Activated CD4-positive, CD25-positive, alpha-beta regulatory T cell treated with anti-CD3 and anti-CD28 coated beads, Interleukin-2, amount 50 U/mL, for 16 hours (primary cell): ENCODE results near the gene PTPRM.

Source experiments
- DNase-seq: peaks from one replicate; pipeline ENCODE4 v3.0.0-alpha.2; 2020; ENCODE audit warnings: low read depth, low spot score

PTPRM gene

DNA sequence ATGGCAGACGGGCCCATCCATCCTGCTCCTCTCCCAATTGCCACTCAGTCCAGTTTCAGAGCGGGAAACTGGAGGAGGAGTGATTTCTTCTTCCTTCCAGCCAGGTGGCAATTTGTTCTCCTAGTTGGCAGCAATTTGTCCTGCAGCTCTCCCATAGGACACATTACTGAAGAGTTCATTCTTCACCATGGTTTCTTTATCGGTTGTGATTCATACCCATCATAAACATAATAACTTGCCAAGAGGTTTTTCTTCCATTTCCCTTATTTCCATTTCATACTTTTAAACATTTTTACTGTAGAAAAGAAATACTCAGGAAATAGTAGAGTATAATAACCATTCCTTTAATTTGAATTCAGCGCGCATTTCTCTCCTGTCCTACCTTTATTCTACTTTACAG is 664.2 kb downstream of the PTPRM start:
- no peak for DNase-seq

- no peak for DNase-seq
Observed at GRCh38 chr18:8232791-8233190, 665.7 kb downstream of the PTPRM start.

DNA sequence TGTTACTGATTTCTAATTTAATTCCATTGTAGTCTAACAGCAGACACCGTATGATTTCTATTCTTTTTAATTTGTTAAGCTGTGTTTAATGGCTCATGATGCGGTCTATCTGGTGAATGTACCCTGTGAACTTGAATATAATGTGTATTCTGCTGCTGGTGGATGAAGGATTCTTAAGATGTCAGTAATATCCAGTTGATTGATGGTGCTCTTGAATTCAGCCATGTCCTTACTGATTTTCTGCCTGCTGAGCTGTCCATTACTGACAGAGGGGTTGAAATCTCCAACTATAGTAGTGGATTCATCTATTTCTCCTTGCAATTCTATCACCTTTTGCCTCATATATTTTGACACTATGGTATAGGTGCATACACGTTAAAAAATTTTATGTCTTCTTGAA is 668.8 kb downstream of the PTPRM start:
- no peak for DNase-seq

DNA sequence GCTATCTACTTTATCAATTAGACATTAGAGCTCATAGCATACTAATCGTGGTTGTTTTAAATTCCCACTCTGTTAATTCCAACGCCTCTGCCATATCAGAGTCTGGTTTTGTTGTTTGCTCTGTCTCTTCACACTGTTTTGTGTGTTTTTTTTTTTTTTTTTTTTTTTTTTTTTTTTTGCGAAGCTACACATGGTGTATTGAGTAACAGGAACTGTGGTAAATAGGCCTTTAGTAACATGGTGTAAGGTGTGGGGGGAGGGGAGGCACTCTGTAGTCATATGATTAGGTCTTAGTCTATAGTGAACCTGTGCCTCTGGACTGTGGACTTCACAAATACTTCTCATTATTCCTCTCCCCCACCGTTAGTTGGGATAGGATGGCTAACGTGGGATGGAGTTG is 671.4 kb downstream of the PTPRM start:
- DNase-seq = no peak

DNA sequence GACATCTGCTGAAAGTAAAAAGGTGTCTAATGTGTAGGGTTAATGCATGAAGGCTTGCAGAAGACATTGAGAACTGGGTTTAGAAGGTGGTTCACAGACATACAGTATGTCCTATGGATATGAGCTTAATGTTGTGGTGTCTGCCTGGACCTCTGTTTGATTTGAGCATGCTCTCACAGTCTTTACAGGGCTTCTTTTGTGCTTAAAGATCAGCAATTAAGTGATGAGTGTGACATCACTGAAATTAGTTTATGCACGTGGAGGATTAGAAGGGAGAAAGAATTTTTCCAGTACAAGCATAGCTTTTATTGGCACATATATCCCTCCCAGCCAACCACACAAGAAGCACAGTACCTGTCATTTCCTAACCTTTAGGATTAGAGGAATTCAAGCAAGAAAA is 674.6 kb downstream of the PTPRM start:
- DNase-seq = no peak

DNA sequence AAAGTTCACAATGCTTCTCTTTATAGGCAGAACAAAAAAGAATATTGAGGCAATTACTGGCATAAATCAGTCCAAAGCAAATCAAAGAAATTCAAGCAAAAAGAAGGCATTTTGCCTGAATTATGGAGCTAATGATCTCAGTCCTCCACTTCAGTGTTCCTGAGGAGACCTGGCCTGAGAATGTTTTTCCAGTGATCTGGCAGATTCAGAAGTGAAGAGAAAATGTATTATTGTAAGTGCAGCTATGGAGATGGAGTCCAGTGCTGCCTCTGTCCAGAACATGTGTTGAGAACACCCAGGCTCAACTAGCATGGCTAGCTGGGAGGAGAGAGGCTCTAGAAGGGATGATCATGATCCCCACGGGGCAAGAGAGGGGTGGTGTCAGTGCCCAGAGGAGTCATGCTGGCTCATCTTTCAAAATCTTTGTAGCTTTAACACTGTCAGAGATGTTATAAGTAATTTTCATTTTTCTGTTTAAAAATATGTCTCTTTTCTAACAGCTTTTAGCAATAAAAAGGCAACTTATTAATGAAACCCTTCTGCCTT is 675.1 kb downstream of the PTPRM start:
- DNase-seq = no peak

DNA sequence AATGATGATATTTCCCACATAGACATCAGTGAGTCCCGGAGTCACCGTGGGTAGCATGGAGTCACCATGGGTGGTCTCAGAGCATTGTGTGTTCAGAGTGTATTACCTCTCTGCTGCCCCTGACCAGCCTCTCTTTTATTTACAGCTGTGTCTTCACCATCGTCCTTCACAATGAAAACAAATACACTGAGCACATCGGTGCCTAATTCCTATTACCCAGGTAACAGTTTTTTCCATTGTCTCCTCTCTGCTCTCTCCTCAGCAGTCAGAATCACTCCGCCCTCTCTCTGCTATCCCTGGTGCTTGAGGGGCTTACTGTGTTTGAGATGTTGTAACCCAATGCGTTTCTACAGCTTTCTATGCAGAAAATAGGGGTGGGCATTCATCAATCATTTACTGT is 680.6 kb downstream of the PTPRM start:
- no peak for DNase-seq

DNA sequence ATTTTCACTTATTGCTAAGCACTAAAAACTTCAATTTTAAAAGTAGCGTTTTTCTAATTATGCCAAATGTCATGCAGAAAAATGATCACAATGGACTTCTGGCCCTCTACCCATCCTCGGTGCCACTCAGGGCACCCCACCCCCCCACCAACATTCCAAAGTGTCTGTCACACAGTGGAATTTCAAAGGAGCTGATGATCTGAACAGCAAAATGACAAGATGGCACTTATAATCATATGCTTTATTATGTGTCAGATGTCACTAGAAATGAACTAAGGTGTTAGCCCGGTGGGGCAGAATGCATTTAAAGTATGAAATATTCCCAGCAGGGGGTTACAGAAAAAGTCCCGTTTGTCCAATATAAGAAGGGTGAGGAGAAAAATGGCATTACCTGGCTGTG is 681.5 kb downstream of the PTPRM start:
- no peak for DNase-seq

GRCh38 chr18:8249811-8250210 is 682.7 kb downstream of the PTPRM start:
- DNase-seq = no peak

GRCh38 chr18:8252371-8252770 is 685.3 kb downstream of the PTPRM start:
- no peak for DNase-seq

GRCh38 chr18:8253944-8254343 is 686.8 kb downstream of the PTPRM start:
- no peak for DNase-seq

DNA sequence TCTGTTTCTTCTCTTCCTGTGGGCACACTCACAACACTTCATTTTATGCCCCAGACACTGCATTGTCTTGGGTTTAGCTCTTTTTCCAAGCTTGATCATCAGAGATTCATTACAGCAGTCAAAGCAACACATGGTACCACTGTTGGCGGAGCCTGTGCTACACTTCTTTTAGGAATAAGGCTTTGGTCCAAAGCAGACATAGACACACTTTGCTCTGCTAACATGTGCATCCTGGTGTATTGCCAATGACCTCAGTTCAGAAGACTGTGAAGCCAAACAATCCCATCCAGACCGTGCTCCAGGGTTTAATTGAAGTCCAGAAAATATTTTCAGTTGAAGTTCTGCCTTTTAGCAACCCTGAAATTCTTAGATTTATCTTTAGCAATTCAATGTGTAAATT is 687.5 kb downstream of the PTPRM start:
- DNase-seq = no peak

DNA sequence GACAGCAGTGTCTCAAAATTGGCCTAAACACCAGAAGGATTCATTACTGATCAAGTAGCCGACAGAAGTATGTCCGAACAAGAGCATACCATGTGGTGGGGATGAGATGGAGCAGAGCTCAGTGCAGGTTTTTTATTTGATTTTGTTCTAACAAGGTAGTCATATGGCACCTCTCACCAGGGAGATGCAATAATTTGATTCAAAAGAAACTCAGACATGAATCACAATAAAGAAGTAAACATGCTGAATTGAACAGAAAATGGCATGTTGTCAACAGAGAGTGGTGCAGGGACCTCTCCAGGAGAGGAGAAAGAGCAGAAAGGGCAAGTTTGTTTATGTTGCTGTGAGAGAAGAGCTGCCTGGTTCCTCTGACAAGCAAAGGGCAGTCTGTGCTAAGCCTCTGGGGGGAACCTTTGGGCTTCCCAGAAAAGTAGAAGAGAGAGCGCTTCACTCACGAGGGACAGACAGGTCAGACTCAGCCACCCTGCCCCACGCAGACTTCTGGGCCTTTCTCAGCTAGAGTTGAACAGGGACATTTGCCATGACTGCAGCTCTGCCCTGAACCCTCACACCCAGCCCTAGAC is 690.8 kb downstream of the PTPRM start:
- DNase-seq = no peak

DNA sequence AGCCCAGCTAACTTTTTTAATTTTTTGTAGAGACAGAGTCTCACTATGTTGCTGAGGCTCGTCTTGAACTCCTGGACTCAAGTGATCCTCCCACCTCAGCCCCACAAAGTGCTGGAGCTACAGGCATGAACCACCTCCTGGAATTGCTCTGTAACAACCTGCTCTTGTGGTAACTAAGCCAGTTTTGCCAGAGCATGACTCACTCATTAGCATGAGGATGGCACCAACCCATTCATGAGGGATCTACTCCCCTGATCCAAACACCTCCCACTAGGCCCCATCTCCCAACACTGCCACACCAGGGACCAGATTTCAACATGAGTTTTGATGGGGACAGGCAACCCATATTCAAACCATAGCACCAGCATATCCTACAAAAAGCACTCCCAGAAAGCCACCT is 693.2 kb downstream of the PTPRM start:
- DNase-seq = no peak

DNA sequence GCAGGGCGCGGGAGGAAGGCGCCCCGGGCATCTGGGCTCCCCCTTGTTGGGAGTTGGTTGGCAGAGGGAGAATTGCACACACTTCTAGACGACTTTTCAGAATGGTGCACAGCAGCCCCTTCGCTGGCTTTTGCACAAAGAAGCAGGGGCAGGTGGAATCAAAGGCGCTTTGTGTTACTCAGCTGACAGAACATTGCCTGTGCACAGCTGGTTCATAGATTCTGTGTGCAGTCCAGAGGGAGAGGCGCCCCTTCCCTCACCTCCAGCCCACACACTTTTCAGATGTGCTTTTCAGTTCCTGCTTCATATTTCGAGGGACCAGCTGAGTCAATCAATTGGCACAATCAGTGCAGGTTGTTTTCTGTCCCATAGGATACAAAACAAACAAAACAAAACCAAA is 693.7 kb downstream of the PTPRM start:
- DNase-seq = no peak

DNA sequence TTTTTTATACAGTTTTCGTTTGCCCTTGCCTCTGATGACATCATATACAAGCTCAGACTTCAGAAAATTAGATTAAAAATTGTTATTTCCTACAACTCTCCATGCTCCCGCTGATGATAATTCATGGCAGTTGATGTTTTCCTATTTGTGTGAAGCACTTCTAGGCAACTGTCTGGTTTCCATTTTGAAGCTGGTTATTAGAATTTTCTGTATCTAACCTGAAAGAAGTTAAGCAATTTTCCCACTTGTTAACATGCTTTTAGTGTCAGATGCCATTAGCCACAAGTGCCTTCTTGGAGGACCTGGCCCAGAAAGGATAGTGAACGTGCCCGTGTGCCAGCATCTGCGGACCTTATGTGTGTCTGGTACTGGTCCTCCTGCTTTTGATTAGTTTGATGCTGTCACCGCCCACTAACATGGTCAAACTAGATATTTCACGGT is 694.6 kb downstream of the PTPRM start:
- no peak for DNase-seq

DNA sequence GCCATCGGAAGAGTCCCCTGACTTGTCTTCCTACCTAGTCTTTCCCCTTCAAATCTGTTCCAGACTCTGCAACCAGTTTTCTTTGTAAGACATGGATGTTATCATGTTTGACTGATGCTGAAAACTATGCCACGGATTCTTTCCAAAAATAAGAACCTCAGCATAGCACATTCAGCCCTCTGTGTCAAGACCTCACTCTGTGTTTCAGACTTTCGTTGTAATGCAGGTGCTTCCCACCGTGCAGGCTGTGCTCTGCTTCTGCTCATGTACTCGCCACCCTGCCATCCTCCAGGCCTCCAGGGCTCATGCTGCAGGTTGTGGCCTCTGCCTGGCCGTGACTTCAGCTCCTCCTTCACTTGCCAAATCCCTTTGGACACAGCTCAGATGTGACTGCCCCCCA is 695.1 kb downstream of the PTPRM start:
- no peak for DNase-seq

GRCh38 chr18:8264116-8264515 is 697.0 kb downstream of the PTPRM start:
- DNase-seq = no peak

- no peak for DNase-seq
Observed at GRCh38 chr18:8264861-8265411, 697.8 kb downstream of the PTPRM start.

DNA sequence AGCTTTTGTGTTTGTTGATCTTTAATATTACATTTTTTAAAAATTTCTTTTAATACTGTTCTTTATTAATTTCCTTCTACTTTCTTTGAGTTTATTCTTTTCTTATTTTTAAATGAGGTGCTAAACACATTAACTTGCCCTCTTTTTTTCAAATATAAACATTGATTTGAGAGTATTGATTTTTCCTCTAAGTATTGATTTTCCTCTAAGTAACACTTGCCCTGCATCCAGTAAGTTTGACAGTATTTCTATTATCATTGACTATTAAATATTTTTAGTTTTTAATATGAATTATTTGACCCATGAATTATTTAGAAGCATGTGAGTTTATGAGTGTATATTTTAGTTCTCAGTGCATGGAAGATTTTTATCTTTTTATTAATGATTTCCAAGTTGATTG is 705.1 kb downstream of the PTPRM start:
- DNase-seq = no peak

DNA sequence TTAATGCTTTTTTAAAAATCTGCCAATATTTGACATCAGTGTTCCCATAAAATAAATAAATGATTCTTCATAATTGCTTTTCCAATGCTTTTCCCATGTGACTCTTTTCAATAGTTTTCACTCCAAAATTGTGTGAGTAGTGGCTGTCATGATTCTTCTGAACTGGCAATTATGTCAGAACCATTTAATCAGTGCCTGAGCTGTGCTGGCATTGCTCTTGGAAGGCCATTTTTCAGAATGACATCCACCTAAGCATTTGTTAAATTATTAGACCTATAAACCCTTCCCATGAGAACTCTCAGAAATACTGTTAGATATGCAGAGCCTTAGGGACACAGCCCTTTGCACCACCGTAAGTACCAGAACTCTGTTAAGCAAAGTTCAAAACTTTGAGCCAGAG is 707.3 kb downstream of the PTPRM start:
- DNase-seq = no peak

DNA sequence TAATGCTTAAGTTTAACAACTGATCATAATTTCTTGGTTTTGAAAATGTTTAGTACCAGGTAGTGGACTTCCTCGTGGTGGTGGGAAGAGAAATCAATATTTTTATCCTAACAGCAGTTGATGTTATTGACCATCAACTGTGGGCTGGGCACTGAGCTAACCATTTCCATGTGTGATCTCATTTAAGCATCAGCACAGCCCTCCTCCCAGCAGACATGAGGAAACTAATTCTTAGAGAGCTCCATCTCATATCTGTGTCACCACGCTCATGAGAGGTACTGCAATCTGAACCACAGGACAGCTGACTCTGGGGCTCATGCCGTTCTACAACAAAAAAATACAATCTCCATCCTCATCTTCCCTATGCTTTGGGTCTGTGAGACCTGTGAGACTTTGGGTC is 709.3 kb downstream of the PTPRM start:
- no peak for DNase-seq

GRCh38 chr18:8277270-8277669 is 710.2 kb downstream of the PTPRM start:
- DNase-seq = no peak

DNA sequence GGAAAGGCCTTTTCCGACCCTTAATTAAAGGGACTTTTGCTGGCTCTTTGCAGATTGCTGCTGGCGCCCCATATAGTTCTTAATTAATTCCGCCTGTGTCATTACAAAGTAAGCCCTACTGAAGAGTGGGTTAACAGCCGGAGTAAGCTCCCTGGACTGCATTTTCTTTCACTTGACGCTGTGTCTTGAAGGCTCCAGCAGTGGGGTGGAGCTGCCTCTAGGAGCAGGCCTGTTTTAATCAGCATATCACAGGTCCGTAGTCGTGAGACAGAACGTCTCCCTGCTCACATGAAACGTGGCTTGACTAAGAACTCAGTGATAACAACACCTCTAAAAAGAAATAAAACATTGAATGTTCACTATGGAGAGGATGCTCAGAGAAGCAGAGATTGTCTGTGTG is 712.2 kb downstream of the PTPRM start:
- DNase-seq = no peak
